HG03354 (cell line): ENCODE measurements around the gene PSTPIP2.

Source experiments
- ATAC-seq: cut with Tn5 transposase; IDR thresholded peaks from one replicate; pipeline ENCODE4 v1.9.1; 2021; ENCODE audit warnings: mild to moderate bottlenecking; ENCODE audit not compliant: unreplicated experiment, poor library complexity, severe bottlenecking

The PSTPIP2 gene

GRCh38 chr18:46040747-46041104, 31.3 kb downstream of the PSTPIP2 start:
- no peak for ATAC-seq

- no peak for ATAC-seq
These were observed 31.9 kb downstream of the PSTPIP2 start for GRCh38 chr18:46040033-46040746.

GRCh38 chr18:46037512-46038305, 34.4 kb downstream of the PSTPIP2 start:
- no peak for ATAC-seq

GRCh38 chr18:46035696-46036680, 36.1 kb downstream of the PSTPIP2 start:
- ATAC-seq = no peak

GRCh38 chr18:46034230-46034629, 37.8 kb downstream of the PSTPIP2 start:
- ATAC-seq = no peak

GRCh38 chr18:46031741-46032140, 40.3 kb downstream of the PSTPIP2 start:
- ATAC-seq = no peak

- no peak for ATAC-seq
These were observed 43.5 kb downstream of the PSTPIP2 start for GRCh38 chr18:46028536-46028891.

GRCh38 chr18:46019936-46020335, 52.1 kb downstream of the PSTPIP2 start:
- ATAC-seq = no peak

GRCh38 chr18:46013484-46014189, 58.4 kb downstream of the PSTPIP2 start:
- peak; percentile 89 for ATAC-seq

- no peak for ATAC-seq
These were observed 61.4 kb downstream of the PSTPIP2 start for GRCh38 chr18:46010676-46011075.

GRCh38 chr18:46010050-46010449, 62.0 kb downstream of the PSTPIP2 start:
- no peak for ATAC-seq

- no peak for ATAC-seq
These were observed 62.8 kb downstream of the PSTPIP2 start for GRCh38 chr18:46009125-46009840.

GRCh38 chr18:46008531-46008930, 63.5 kb downstream of the PSTPIP2 start:
- ATAC-seq = no peak

GRCh38 chr18:46007165-46007564, 64.9 kb downstream of the PSTPIP2 start:
- ATAC-seq = no peak

GRCh38 chr18:46002934-46003333, 69.1 kb downstream of the PSTPIP2 start:
- ATAC-seq = no peak

GRCh38 chr18:46001892-46002291, 70.2 kb downstream of the PSTPIP2 start:
- no peak for ATAC-seq

GRCh38 chr18:46001074-46001473, 71.0 kb downstream of the PSTPIP2 start:
- ATAC-seq = no peak

GRCh38 chr18:45999536-45999935, 72.5 kb downstream of the PSTPIP2 start:
- ATAC-seq = no peak

- no peak for ATAC-seq
These were observed 73.8 kb downstream of the PSTPIP2 start for GRCh38 chr18:45998244-45998643.
